GM12892 (cell line): ENCODE measurements around the gene RPS25.
"Not testable (repeated sequence)": the region's sequence is repeated elsewhere in the genome, so short reads cannot be mapped to it uniquely, and the experiment has no call there.

ENCODE experiments used
- DNase-seq: peaks from one replicate; pipeline ENCODE4 v3.0.0; 2011; ENCODE audit not compliant: insufficient read length
- FAIRE-seq: peaks from 2 replicates; lab custom pipeline; 2011; peaks lifted over from hg19 to GRCh38; lab: Jason Lieb, UNC
- POLR2A ChIP-seq: IDR thresholded peaks from 2 replicates; pipeline ENCODE4 v1.6.1; 2011; ENCODE audit warnings: low read depth, low read length, control low read depth
- POLR2AphosphoS5 ChIP-seq: IDR thresholded peaks from 2 replicates; pipeline ENCODE4 v1.6.1; 2011; ENCODE audit warnings: low read depth, low read length, control low read depth
- TAF1 ChIP-seq: IDR thresholded peaks from 2 replicates; pipeline ENCODE4 v1.6.1; 2011; ENCODE audit warnings: low read depth, mild to moderate bottlenecking, control low read depth, low read length, borderline replicate concordance

The RPS25 gene

GRCh38 chr11:119034813-119035212 is 16.7 kb upstream of the RPS25 start:
- FAIRE-seq = no peak
- DNase-seq = no peak
- TF ChIP-seq TAF1 = no peak
- TF ChIP-seq POLR2A = no peak
- TF ChIP-seq POLR2AphosphoS5 = no peak

GRCh38 chr11:119033421-119033820 is 15.3 kb upstream of the RPS25 start:
- not testable (repeated sequence) for FAIRE-seq, DNase-seq

- no peak for DNase-seq
- no peak for FAIRE-seq
- no peak for TF ChIP-seq TAF1
- TF ChIP-seq POLR2AphosphoS5 = no peak
- no peak for TF ChIP-seq POLR2A
Observed at GRCh38 chr11:119031912-119032280, 13.8 kb upstream of the RPS25 start.

GRCh38 chr11:119030329-119031047 is 12.3 kb upstream of the RPS25 start, which contains the start of gene SLC37A4:
SLC37A4 (minus strand) TSS chr11:119030877.
- peak; percentile 98 for DNase-seq
- FAIRE-seq = peak; percentile 100

GRCh38 chr11:119030029-119030328 is 11.8 kb upstream of the RPS25 start:
- DNase-seq (no peak), FAIRE-seq (peak; percentile 5)
- no peak for TF ChIP-seq TAF1
- no peak for TF ChIP-seq POLR2A
- no peak for TF ChIP-seq POLR2AphosphoS5

More at GRCh38 chr11:119030329-119031047, 12.3 kb upstream of the RPS25 start, which contains the start of gene SLC37A4:
- TF ChIP-seq TAF1 = no peak
- 0 out of 2 replicates have a peak, but pooled peaks have one; percentile 25 for TF ChIP-seq POLR2AphosphoS5
- TF ChIP-seq POLR2A = peak; percentile 52; the same call in 1 of the 2 replicates

- FAIRE-seq = peak; percentile 71
- DNase-seq = no peak
- TF ChIP-seq POLR2A = no peak
- TF ChIP-seq POLR2AphosphoS5 = no peak
- TF ChIP-seq TAF1 = no peak
Observed at GRCh38 chr11:119029340-119030028, 11.3 kb upstream of the RPS25 start.

- no peak for TF ChIP-seq POLR2A
- no peak for TF ChIP-seq POLR2AphosphoS5
- DNase-seq (no peak), FAIRE-seq (no peak)
Observed at GRCh38 chr11:119029069-119029339, 10.9 kb upstream of the RPS25 start.

GRCh38 chr11:119028346-119029068 is 10.4 kb upstream of the RPS25 start:
- DNase-seq (no peak), FAIRE-seq (no peak)
- TF ChIP-seq POLR2AphosphoS5 (no peak), POLR2A (no peak), TAF1 (no peak)

GRCh38 chr11:119027561-119028345 is 9.6 kb upstream of the RPS25 start:
- FAIRE-seq = no peak
- DNase-seq = no peak
- TF ChIP-seq TAF1 (no peak), POLR2A (no peak), POLR2AphosphoS5 (no peak)

- TF ChIP-seq POLR2A = no peak
- no peak for TF ChIP-seq POLR2AphosphoS5
- no peak for TF ChIP-seq TAF1
- DNase-seq (no peak), FAIRE-seq (no peak)
Observed at GRCh38 chr11:119026970-119027369, 8.8 kb upstream of the RPS25 start.

GRCh38 chr11:119025978-119026766 is 8.0 kb upstream of the RPS25 start:
- FAIRE-seq (no peak), DNase-seq (no peak)
- TF ChIP-seq TAF1 (no peak), POLR2AphosphoS5 (no peak), POLR2A (no peak)
